NCI-H2107 treated with DMSO at 0.1 percent for 48 hours (cell line): ENCODE results near the gene PTCH2.

ENCODE experiments used
- DNase-seq: peaks from one replicate; lab custom pipeline; 2025; ENCODE audit not compliant: unreplicated experiment; lab: John Stamatoyannopoulos, UW

PTCH2 gene

DNA sequence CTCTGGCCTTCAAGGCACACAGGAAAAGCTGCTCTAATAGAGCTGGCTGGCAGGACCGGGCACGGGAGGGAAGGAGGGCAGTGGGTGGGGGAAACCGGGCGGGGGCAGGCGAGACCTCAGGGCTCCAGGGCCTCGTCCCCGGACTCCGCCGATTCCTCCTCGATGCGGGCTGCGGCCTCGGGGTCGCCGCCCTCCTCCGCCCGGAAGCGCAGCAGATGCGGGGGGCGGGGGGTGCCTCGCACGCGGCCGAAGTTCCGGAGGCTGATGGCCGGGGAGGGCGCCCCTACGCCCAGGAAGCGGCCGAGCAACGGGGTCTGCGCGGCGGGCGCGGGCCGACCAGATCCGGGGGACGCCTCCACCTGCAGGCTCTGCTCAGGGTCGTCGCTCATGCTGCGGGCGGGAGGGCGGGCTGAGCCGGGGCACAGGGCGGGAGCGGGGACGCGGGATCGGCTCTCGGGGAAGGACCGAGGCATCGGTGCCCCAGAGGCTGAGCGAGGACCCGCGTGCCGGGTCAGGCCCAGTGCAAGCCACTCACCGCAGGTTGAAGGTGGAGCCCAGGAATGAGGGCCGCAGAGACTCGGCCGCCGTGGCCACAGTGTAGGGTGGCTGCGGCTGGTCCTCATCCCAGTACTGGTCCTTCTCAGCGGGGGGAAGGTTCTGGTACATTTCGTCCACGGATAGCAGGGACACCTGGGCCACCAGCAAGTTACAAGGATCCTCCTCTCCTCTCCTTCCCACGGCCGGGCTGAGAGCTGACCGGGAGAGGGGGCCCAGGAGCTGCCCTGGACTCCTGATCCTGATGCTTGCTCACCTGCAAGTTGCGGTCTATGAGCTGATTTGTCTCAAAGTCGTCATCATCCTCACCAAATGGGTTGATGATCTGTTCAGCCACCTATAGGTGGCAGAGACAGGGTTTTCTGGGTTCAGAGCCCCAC is 58.7 kb downstream of the PTCH2 start:
- DNase-seq = no peak

DNA sequence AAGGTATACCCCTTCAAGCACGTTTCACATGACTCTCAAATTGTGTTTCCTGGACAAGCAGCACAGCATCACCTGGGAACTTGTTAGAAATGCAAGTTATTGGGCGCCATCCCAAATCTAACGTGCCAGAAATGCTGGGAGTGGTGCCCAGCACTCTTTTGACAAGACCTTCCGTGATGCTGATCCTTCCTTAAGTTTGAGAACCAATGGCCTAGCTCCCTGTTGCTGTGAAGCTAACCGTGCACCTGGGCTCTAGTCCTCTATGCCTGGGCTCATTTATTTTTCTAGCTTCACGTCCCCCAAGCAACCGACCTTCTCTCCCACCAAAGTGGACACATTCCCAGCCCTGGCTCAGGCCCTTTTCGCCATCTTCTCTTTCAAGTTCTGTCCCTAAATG is 59.4 kb downstream of the PTCH2 start:
- DNase-seq = no peak

- DNase-seq = no peak
These were observed 62.4 kb downstream of the PTCH2 start for GRCh38 chr1:44780583-44781121.

GRCh38 chr1:44778705-44779576 is 64.1 kb downstream of the PTCH2 start:
- DNase-seq = no peak

- no peak for DNase-seq
These were observed 65.0 kb downstream of the PTCH2 start for GRCh38 chr1:44777969-44778635.

DNA sequence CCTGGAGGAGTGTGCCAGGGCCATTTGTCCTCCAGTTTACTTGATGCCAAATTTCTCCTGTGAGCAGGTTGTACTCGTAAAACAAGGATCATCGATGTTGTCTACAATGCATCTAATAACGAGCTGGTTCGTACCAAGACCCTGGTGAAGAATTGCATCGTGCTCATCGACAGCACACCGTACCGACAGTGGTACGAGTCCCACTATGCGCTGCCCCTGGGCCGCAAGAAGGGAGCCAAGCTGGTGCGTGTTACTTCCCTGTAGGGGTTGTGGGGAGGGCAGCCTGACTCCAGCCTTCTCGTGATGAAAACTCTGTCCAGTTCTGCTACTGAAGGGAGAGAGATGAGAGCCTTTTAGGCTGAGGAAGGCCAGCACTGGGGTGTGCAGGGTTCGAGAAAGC is 65.5 kb downstream of the PTCH2 start:
- no peak for DNase-seq

- no peak for DNase-seq
These were observed 66.4 kb downstream of the PTCH2 start for GRCh38 chr1:44776730-44777068.

DNA sequence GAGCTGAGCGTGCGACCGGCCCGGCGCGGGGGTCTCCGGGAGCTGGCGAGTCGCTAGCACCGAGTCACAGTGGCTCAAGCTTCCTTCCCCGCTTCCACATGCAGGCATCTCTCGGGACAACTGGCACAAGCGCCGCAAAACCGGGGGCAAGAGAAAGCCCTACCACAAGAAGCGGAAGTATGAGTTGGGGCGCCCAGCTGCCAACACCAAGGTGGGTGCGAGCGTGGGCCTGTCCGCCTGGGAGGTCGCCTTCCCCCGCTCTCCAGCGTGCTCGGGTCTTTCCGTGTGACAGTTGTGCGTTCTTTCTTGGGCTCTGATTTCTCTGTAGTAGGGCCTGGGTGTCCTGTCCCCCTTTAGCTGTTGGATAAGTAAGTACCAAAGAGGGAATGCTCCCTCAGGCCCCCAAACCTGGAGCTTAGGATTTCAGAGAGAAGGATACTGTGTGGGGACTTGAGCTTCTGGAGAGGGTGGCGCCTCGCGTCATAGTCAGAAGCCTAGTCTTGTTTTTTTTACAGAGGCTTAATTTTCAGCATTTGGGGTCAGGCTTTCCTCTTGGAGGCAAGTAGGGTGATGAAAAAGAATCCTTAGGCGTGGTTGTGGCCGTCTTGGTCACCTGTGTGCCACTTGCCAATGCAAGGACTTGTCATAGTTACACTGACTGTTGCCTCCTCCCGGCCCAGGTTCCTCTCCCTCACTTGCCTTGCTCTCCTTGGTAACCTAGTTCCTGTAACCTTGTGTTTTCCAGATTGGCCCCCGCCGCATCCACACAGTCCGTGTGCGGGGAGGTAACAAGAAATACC is 66.9 kb downstream of the PTCH2 start:
- DNase-seq = no peak

- DNase-seq = peak; percentile 93
These were observed 67.7 kb downstream of the PTCH2 start, which contains the start of gene RPS8 for GRCh38 chr1:44775078-44775929. TSS of gene RPS8 (plus strand) at chr1:44775540. CDS start at chr1:44775597, 57 bp downstream.
